Measurements from ENCODE around the gene ERN1. TPM values are rescaled to one million over a fixed set of nuclear protein-coding genes. Genes with fewer than 3 reads are reported as not detected.

ERN1 gene
- total RNA-seq, 1 experiment from 2014 or later = 6.5 TPM

- DNase-seq (ENCODE audit: low spot score) = no peak
- Mint-ChIP-seq H3K27ac (no peak overlapping the region), H3K4me3 (no peak overlapping the region), H3K4me1 (peaks cover 12% of the 10 kb centered on the region), H3K27me3 (ENCODE audit: low read depth) (no peaks in the 10 kb centered on the region), H3K9me3 (no peaks in the 10 kb centered on the region), H3K36me3 (no peaks in the 10 kb centered on the region)
- ChIA-PET POLR2A (no interaction called here), CTCF (interaction anchor here (0.7 to 3.0 kb wide), 4 partner anchors 19 to 58 kb away, joined by 3 to 12 read pairs (median 4); no protein-coding TSS in a partner anchor)
- TF ChIP-seq HMGA2 (CRISPR knock-in tag; IDR thresholded peaks at IDR 0.05) (no peak), PREB (CRISPR knock-in tag; IDR thresholded peaks at IDR 0.05; ENCODE audit: borderline replicate concordance) (no peak), ZNF121 (CRISPR knock-in tag; IDR thresholded peaks at IDR 0.05) (no peak), AFF4 (CRISPR knock-in tag; IDR thresholded peaks at IDR 0.05; ENCODE audit: borderline replicate concordance) (no peak), ZMAT4 (CRISPR knock-in tag; IDR thresholded peaks at IDR 0.05) (no peak), RELA (CRISPR knock-in tag; IDR thresholded peaks at IDR 0.05; ENCODE audit: borderline replicate concordance) (no peak), CDX4 (CRISPR knock-in tag; IDR thresholded peaks at IDR 0.05; ENCODE audit: borderline replicate concordance) (no peak), USF1 (CRISPR knock-in tag; IDR thresholded peaks at IDR 0.05) (no peak), CREB1 (CRISPR knock-in tag; IDR thresholded peaks at IDR 0.05) (no peak), MXD4 (CRISPR knock-in tag; IDR thresholded peaks at IDR 0.05; ENCODE audit: borderline replicate concordance) (no peak), IRF1 (CRISPR knock-in tag; IDR thresholded peaks at IDR 0.05) (no peak)
- ATAC-seq = no peak
Observed at GRCh38 chr17:64083093-64083492, 46.9 kb downstream of the ERN1 start.

- no peaks in the 10 kb centered on the region for H3K27me3 Mint-ChIP-seq (ENCODE audit: low read depth)
- DNase-seq (ENCODE audit: low spot score) (no peak), ATAC-seq (no peak)
- peaks cover 10% of the 10 kb centered on the region for H3K4me1 Mint-ChIP-seq
- no peak overlapping the region for H3K4me3 Mint-ChIP-seq
- POLR2A ChIA-PET = no interaction called here
- no peaks in the 10 kb centered on the region for H3K36me3 Mint-ChIP-seq
- peak overlapping the region; percentile 43; the same call in 1 of the 2 replicates for H3K27ac Mint-ChIP-seq
- CTCF ChIA-PET = interaction anchor here (0.5 to 3.0 kb wide), 6 partner anchors 18 to 103 kb away, joined by 3 to 12 read pairs (median 3); no protein-coding TSS in a partner anchor
- TF ChIP-seq GABPB1 (CRISPR knock-in tag; IDR thresholded peaks at IDR 0.05) (peak; percentile 100), FOXP4 (CRISPR knock-in tag; IDR thresholded peaks at IDR 0.05) (no peak)
- no peaks in the 10 kb centered on the region for H3K9me3 Mint-ChIP-seq
Observed at GRCh38 chr17:64081802-64082799, 47.8 kb downstream of the ERN1 start.

All from WTC11 (cell line).